Spleen (tissue), 7 donors: ENCODE data around the gene UBAP1.

Experiments
- CTCF ChIP-seq, 11 experiments: fragments of 200-600 bp in 7 of 11; fragments of 450-650 bp in 4 of 11; sonication (generic) in 4 of 11; IDR thresholded peaks in 8 of 11; conservative IDR thresholded peaks in 3 of 11; 1 replicate in 7 of 11; 2 replicates in 4 of 11; pipeline versions ENCODE4 v1.4.0 to v1.8.0; 2016 to 2021; ENCODE audit warnings: antibody characterized with exemption in 11 of 11, inconsistent platforms in 4 of 11, mild to moderate bottlenecking in 1 of 11
- POLR2A ChIP-seq, 3 donors: fragments of 450-650 bp; IDR thresholded peaks; one replicate each; pipeline ENCODE4 v1.5.1; 2017; ENCODE audit warnings: antibody characterized with exemption in 3 of 3, mild to moderate bottlenecking in 1 of 3
- POLR2AphosphoS5 ChIP-seq, 3 donors: sonication (generic); formaldehyde crosslinking; IDR thresholded peaks; one replicate each; pipeline ENCODE4 v1.5.1; 2017; ENCODE audit warnings: antibody characterized with exemption in 3 of 3
- donor health status: DM: no; HTN: no; CAD: no; lungs with moderate emphysema.
- donor health status: DM: no; HTN: no; CAD: no.
- donor health status: DM: no; HTN: no; CAD: no.

GRCh38 chr9:34163434-34163833, 15.4 kb upstream of the UBAP1 start:
- TF ChIP-seq CTCF (IDR thresholded peaks at IDR 0.05 in 8 of 11, conservative IDR thresholded peaks at IDR 0.05 in 3 of 11), result no peak
- no peak for TF ChIP-seq POLR2AphosphoS5 (IDR thresholded peaks at IDR 0.05)
- TF ChIP-seq POLR2A (IDR thresholded peaks at IDR 0.05), result no peak
